IPS-NIHi7 (cell line): ENCODE measurements around the gene TMEM100.
A peak's percentile ranks its signal among the peaks of the same experiment; 100 is the strongest.

Experiments
- DNase-seq: peaks from one replicate; pipeline ENCODE4 v3.0.0; 2012; ENCODE audit warnings: mixed read lengths; ENCODE audit errors: extremely low spot score

Gene TMEM100, protein sequence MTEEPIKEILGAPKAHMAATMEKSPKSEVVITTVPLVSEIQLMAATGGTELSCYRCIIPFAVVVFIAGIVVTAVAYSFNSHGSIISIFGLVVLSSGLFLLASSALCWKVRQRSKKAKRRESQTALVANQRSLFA

DNA sequence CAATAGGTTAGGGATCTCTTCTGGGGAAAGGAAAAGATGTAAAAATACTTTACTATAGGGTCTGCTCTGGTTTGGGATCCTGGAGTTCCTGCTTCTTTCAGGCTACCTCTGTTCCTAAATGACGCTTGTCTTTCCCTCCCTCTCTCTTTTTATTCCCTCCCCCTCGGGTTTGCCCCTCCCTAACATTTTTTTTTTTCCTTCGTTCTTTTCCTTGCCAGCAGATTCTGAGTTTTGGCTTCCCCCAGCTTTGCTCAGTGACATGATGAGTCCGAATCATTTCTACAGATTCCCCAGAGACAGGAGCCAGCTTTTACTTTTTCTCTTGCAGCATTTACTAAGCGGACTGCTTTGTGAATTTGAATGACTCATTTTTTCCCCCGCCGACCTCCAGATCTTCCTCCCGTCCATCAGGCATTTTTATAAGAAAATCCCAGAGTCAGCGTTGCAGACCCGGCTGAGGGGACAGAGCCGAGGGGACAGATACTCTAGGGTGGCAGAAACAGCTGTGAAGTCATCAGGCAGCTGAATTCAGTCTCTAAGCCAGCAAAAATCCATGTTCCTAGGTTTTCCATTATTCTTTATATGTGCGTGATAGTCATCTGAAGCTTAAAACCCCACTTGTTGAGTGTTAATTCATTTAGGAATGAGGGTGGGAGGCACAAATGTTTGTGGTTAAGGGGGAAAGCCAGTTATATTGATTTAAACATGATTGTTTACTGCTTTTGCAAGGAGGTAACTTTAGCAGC, at the start of gene TMEM100:
TMEM100 (minus strand) TSS at position 123 of the 746 bp plus-strand sequence. CDS start 1,794 bp downstream, outside the sequence.
- DNase-seq = no peak

DNA sequence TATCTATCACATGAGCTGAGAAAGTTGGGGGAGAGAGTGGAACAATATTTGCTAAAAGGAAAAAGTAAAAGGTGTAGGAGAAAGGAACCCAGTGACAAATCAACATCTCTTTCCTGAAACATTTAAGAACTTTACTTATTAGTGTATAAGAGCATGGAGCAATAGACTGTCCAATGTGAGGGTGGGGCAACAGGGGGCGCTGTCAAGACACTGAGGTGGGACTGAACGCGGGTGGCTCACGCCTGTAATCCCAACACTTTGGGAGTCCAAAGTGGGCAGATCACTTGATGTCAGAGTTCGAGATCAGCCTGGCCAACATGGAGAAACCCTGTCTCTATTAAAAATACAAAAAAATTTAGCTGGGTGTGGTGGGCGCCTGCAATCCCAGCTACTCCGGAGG, 49.4 kb upstream of the TMEM100 start:
- DNase-seq = no peak

DNA sequence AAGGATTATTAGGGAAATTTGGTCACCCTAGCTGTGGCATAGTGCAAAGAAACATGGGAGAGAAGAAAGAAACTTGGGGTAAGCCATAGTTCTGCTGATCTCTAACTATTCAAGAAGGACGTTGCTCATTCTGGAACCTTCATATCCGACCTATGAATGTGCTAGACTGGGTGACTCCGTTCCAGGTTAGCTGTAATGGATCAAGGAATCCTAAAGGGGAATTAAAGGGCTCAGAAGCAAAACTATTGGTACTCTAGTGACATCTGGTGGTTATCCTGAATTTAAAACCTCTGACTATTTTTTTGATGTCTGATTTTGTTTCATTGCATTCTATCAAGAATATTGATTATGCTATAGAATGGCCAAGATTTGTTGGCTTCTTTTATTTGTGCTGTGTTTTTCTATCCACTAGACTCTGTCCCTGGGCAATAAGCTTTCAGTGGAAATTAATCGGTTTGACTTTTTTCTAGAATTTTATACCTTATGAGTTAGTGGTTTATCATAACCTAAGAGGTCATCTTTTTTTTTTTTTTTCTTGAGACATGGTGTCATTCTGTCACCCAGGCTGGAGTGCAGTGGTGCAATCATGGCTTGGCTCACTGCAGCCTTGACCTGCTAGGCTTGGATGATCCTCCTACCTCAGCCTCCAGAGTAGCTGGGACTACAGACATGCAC, 47.7 kb upstream of the TMEM100 start:
- DNase-seq = peak; percentile 72

DNA sequence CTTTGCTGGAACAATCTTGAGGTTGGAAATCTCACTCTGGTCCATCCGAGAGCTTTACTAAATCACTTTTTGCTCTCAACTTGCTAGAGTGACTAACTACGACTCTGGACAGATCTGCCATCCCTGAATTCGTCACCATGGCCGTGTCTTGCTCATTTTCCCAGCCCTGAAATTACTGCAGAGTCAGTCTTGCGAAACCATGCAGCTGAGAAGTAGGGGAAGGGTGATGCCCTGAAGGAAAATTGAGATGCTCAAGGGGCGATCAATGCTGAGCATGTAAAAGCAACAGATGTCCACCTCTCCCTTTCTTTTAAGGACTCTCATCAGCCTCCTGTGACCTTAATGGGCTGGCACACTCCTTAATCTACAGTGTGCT, 46.9 kb upstream of the TMEM100 start:
- DNase-seq = no peak

DNA sequence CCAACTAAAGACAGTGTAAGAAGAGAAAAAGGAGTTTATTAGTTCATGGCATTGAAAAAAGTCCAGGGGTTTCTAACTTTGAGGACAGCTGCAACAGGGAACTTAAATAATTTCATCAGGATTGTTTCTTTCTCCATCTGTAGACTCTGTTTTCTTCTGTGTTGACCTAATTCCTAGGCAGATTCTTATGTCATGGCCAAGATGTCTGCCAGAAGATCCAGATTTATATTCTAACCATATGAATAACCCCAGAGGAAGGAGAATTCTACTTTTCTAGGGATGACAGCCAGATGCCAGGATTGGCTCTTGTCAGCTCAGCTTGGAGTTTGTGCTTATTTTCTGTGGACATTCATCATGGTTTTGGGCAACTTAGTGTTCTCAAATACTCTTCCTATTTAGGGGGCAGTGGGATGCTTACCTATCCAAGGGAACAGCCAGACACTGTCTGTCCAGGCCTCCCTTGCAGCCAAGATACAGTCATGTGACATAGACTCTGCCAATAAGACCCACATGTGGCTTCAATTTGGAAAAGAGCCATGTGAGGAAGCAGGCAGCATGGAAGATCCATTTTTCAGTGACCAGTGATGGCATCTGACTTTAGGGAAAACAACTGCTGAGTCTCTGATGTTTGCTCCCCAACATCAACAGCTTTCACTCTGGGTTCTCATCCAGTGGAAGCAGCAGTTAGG, 46.4 kb upstream of the TMEM100 start:
- DNase-seq = no peak

DNA sequence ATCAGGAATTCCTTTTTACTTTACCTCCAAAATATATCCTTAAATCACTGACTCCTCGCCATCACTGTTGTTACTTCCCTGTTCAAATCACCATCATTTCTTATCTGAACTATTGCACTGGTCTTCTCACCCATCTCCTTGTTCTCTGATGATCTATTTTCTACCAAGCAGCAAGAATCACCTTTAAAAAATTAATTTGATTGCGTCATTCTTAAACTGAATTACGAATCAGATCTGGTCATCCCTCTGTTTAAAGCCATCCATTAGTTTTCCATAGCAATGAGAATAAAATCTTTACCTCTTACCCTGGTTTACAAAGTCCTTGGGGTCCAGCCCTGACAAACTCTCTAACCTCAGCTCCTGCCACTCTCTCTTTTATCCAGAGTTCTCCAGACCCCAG, 42.8 kb upstream of the TMEM100 start:
- DNase-seq = no peak

DNA sequence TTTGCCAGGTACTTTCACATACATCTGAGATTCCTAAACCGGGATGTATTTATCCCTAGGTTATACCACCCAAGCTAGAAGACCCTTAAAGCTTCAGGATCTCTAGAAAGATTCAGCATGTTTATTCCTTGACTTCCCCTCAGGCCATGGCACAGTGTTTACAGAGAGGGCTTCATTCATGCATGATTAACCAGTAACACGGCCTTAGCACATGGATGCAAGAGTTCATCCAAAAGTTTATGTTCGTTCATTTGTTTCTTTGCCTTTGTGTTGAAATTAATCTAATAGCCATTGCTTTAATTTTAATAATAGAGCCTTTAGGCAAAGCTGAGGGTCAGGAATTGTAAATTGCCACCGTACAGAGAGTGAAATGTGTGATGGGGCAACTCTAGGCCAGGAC, 41.9 kb upstream of the TMEM100 start:
- no peak for DNase-seq

DNA sequence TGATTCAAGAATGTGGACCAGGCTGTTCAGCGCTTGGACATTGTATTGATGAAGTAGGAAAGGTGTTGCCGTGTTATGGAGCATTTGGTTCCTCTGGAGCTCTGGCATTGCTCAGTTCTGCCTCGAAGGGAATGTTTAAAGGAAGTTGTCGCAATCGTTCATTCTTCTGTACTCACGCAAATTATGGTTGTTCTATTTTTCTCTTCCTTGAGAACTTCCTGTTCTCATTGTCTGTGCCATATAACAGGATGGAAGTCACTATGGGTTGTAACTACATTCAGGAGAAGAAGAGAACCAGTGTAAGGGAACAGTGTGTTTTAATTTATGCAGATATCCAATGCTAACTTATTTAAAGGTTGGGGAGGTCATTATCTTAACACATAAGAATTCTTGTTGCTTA, 41.2 kb upstream of the TMEM100 start:
- DNase-seq = no peak

DNA sequence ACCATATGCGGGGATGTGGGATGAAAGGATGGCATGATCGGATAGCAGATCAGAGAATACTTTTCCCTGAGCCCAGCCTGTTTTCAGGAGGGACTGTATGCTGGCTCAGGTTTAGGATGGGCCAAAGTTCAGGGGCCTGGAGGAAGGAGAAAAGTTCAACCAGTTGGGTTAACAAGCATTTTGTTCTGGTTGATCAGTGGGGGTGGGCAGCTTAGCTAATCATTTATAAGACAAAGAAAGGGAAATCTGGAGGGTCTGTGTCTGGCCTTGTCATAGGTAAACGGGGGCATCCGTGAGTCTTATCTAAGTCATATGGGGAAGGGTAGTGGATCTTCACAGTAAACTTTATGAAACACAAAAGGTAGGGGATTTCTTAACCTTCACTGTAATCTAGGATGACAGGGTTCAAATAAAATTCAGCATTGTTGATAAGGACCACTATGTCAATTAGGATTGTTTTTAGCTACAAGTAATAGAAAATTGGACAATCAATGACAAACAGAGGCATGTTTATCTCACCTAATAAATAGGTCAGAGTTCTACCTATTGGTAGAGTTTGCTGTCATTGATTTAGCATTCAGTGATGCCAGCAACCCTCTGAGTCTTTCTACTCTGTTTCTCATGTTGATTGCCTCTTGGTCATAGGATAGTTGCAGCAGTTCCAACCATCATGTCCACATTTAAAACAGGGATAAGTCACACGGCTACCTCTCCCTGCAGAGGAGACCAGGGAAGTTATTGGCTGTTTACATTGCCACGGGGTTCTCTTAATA, 39.6 kb upstream of the TMEM100 start:
- no peak for DNase-seq

DNA sequence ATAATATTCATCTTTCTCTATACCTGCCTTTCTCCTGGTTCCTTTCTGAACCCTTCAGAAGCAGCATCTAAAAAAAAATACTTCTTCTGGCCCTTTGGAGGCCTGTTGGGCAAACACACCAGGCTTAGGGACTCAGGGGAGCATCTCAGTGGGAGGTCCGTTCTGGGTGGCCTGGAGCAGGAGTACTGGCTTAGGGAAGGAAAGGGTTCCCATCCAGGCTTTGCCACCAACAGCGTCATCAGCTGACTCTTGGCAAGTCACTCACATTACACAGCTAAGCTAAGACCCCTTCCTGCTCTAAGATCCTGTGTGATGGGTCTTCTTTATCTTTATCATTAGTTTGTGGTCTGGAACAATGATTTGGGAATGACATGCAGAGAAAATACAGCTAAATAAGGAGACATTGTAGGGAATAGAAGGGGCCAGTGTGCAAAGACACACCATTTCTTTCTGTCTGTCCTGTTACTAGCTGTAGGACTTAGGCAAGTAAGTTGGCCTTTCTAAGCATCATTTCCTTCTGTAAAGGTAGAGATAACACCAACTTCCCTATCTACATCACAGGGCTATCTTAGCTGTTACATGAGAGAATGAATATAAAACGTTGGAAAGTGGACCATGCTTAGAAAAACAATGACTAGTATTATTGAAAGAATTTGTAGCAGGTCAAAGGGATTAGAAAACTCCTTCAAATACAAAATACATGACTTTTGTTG, 38.1 kb upstream of the TMEM100 start:
- DNase-seq = no peak

DNA sequence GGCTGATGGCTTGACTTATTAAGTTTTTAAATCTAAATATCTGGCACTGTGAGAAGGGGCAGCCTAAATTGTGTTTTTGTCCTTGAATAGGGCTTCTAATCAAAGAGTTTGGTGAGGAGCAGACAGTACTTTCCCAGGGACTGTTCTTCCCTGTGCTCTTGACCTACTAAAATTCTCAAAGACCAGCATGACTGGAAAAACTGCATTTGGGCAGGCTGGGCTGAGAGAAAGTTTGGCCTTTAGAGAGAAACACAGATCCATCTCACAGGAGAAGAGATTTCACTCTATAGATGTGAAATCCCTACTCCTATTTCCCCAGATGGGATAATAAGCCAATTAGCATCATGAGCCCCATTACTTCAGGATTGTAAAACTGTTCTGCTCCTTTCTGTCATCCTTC, 35.5 kb upstream of the TMEM100 start:
- no peak for DNase-seq

DNA sequence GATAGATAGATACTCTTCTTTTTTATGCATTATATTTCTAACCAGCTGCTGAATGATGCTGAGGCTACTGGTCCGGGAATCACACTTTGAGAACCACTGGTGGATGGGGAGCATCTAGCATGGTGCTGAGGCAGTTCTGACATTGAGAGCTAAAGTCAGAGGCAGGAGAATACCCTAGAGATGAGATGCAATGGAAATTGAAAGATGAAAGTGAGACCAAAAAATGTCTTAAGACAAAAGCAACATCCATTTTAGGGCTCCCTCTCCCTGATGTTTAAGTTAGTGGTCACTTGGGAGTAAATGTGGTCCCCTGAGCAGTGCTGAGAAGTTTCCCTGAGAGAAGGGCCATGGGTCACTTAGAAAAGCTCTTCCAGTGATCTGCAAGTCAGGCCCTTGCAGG, 35.0 kb upstream of the TMEM100 start:
- no peak for DNase-seq

DNA sequence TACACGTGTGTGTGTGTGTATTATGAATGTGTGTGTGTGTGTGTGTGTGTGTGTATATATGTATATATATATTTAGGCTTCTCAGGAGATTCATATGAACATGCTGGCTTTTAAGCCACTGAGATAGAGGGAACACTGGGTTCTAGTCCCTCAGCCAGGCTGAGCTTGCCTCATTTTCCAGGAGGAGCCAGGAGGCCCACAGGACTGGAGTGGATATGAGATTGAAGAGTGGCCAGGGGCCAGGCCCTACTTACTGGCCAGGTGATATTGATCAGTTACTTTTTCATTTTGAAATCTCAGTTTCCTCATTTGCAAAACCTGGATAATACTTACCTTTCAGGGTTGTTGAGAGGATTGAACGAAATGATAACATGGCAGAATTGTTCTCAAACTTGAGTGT, 34.0 kb upstream of the TMEM100 start:
- no peak for DNase-seq

DNA sequence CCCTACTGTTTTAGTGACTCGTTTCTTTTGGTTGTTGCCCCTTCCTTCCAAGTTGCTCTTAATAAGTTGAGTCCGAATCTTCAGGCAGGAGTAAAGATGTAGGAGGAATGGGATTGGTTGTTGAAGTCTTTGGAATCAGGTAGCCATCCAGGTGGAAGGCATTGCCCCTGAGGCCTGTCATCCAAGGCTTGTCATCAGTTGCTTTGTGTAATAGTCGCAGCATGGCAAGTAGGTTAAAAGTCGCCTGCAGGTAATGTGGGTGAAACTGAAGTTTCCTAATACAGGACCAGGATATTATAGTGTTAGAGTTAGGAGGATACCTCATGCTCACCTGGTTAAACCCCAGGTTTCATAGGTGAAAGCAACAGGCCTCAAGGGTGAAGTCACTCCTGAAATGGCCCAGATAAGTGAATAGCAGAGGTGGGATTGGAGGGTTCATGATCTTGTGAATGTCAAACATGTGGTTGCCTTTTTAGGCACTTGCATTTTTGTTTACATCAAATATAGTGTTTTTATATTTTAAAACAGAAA, 29.1 kb upstream of the TMEM100 start:
- no peak for DNase-seq

DNA sequence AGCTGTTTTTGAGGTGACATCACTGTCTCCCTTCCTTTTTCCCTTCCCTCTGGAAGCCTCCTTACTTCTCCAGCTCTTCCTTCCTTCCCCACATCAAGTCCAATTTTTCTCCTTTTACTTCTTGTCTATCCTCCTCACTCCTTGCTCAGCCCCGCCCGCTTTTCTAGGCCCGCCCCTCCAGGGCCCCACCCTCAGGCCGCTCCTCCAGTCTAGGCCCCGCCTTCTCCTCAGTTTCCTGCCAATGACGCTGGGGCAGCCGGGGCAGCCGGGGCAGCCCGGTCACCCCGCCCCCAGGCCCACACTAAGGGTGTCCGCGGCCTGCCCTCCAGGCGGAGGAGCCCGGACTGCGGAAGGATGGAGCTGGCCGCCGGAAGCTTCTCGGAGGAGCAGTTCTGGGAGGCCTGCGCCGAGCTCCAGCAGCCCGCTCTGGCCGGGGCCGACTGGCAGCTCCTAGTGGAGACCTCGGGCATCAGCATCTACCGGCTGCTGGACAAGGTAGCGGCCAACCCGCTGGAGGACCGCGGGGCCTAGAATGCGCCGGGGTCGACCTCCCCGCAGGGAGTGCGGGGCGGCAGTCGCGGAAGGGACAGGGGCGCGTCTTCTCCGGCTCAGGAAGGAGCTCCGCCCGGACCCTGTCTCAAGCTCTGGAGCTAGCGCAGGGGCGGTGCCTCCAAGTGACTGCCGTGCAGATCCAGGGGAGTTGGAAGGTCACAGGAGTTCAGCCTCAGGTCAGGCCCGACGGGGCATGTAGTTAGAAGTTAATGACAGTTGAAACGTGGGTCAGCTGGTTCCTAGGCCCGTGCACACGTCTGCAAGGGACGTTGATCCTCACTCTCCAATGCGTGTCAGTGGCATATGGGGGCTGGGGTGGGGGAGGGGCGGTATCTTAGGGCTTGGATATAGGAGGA, 28.3 kb upstream of the TMEM100 start, which contains the start of gene PCTP:
PCTP (plus strand) TSS at position 302 of the 908 bp plus-strand sequence; CDS start at position 355, 53 bp downstream.
- peak; percentile 98 for DNase-seq

DNA sequence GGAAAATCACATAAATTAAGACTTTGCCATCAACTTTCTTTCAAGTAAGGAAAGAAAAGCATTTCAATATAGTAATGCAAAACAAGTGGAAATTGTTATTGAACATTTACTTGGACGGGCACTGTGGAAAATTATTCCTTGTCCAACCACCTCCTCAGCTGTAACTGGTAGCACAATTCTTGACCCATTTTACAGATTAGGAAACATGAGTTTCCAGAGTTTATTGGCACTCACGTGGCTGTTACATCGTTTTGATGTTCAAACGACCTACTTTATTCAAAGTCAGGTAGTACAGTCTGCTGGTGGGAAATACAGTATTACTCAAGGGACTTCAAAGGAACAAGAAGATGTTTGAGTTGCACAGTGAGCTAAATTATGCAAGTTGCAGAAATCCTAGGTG, 27.3 kb upstream of the TMEM100 start:
- DNase-seq = no peak

DNA sequence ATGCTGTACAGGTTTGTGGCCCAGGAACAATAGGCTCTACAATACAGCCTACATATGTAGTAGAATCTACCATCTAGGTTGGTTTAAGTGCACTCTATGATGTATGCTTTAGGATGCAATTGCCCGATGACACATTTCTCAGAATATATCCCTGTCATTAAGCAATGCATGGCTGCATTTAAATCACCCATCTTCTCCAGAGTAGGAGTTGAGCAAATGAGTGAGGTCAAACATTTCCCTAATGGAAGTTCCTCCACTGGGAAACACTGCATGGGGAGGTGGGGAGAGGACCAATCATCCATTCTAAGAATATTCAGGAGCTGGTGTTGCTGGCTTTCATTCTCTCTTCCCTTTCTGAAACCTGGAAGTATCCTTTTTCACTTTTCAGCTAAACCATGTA, 26.2 kb upstream of the TMEM100 start:
- DNase-seq = no peak

DNA sequence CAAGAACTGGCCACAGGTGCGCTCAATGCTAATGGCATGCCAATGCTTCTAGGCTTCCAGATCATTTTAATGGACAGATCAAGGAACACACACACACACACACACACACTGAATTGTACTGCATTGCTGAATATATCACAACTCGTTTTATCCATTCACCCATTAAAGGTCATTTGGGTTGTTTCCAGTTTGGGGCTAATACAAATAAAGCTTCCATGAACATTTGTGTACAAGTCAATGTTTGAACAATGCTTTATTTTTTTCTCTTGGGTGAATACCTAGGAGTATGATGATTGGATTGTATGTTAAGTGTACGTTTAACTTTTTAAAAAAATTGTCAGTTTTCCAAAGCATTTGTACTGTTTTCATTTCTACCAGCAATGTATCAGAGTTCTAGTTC, 24.5 kb upstream of the TMEM100 start:
- DNase-seq = no peak

DNA sequence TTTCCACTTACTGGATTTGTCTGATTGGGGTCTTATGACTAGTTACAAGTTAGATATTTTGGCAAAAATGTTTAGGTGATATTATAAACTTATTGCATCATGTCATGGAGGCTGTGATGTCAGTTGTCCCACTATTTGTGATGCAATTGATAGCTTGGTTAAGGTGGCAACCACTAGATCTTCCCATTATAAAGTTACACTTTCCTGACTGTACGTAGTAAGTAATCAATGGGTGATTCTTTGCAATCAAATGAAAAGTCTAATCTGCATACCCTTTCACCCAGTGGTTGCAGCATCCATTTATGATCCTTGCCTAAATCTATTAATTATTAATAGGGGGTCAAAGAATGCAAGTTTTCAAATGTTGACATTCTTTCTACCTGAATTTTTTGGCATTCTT, 23.8 kb upstream of the TMEM100 start:
- DNase-seq = no peak

DNA sequence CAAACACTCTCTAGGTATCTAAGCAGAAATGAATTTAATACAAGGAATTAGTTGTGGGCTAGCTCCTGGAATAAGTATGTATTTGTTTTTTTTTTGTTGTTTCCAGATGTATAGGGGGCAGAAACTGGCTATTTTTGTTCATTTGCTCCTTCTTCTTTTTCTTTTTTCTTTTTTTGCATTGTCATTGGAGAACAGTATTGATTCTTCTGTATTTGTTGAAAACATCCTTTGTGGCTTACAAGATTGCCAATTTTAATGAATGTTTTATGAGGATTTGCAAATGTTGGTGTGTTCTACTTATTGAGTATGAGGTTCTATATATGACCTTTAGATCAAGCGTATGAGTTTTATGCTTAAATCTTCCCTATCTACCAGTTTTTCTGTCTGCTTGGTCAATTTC, 22.6 kb upstream of the TMEM100 start:
- no peak for DNase-seq
